ENCODE data around the gene DNAH17.

Gene DNAH17

GRCh38 chr17:78448356-78448993 lies 128.7 kb downstream of the DNAH17 start:
- DNase-seq: peak; percentile 4

DNA sequence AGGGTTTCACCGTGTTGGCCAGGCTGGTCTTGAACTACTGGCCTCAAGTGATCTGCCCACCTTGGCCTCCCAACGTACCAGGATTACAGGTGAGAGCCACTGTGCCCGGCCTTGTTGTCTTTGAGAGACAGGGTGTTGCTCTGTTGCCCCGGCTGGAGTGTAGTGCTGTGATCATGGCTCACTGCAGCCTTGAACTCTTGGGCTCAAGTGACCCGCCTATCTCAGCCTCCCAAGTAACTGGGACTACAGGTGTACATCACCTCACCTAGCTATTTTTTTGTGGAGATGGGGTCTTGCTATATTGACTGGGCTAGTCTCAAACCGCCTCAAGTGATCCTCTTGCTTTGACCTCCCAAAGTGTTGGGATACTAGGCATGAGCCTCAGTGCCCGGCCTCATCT lies 130.4 kb downstream of the DNAH17 start:
- no peak for DNase-seq

- no peak for DNase-seq
These were observed 132.8 kb downstream of the DNAH17 start for GRCh38 chr17:78444392-78444791.

- DNase-seq: no peak
These were observed 134.5 kb downstream of the DNAH17 start for GRCh38 chr17:78442648-78443218.

DNA sequence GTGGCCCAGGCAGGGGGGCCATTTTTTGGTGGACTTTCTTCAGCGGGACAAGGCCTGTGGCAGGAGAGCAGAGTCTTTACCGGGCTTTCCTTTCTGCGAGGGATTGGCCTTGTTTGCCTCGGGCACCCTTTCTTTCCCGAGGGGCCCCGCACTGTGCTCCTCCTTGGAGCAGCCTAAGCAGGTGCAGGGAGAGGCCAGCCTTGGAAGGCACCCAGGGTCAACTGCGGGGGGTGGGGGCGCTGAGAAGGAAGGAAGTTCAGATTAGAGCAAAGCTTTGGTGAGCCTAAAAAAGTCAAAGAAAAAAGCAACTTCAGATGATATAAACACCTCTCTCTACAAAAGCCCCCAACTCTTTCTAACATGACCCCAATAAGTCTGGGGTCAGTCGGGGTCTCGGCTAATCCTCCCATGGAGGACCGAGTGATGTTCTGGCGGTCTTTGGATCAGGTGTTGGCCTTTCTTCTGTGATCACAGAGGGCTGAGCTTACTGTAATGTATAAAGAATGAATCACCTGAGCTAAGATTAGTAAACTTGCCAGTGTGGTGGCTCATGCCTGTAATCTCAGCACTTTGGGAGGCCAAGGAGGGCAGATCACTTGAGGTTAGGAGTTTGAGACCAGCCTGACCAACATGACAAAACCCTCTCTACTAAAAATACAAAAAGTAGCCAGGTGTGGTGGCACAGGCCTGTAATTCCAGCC lies 135.8 kb downstream of the DNAH17 start:
- DNase-seq: no peak

- DNase-seq: no peak
These were observed 138.4 kb downstream of the DNAH17 start for GRCh38 chr17:78438694-78439325.

DNA sequence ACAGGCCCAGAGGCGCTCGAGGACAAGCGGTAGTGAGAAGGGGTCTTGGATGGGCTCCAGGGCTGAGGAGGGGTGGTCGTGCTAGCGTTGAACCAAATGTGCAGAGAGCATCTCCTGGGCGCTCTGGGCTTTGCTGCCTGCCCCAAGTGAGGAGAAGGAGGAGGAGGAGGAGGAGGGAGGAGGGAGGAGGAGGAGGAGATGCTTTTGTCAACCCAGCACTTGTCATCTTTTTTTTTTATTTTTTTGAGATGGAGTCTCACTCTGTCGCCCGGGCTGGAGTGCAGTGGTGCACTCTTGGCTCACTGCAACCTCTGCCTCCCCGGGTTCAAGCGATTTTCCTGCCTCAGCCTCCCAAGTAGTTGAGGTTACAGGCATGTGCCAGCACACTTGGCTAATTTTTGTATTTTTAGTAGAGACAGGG lies 138.9 kb downstream of the DNAH17 start:
- DNase-seq: no peak

DNA sequence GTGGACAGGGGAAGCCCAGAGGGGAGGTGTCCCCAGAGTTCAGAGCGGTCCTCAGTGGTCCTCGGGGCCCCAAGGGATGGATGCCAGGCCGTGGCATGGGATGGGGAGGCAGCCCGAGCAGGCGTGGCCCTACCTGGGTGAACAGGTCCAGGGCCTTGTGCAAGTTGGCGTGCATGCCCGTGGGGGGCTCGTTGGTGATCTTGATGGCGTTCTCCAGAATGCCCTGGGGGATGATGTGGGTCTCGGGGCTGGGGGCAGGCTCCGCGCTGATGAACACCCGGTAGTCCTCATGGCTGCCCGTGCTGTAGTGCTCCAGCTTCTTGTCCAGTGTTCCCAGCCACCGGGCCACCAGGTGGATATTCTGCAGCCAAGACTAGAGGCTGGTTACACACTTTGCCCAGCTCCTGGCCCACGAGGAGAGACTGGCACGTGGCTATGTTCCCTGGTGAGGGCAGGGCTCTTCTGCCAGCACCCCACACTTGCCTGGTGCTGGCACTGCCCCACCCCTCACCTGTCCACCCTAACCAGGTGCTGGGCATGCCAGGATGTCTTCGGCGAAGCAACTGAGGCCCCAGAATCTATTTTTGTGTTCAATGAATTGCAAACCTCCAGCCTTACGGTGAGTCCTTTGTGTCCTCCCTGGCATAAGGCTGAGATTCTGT lies 139.6 kb downstream of the DNAH17 start:
- no peak for DNase-seq

DNA sequence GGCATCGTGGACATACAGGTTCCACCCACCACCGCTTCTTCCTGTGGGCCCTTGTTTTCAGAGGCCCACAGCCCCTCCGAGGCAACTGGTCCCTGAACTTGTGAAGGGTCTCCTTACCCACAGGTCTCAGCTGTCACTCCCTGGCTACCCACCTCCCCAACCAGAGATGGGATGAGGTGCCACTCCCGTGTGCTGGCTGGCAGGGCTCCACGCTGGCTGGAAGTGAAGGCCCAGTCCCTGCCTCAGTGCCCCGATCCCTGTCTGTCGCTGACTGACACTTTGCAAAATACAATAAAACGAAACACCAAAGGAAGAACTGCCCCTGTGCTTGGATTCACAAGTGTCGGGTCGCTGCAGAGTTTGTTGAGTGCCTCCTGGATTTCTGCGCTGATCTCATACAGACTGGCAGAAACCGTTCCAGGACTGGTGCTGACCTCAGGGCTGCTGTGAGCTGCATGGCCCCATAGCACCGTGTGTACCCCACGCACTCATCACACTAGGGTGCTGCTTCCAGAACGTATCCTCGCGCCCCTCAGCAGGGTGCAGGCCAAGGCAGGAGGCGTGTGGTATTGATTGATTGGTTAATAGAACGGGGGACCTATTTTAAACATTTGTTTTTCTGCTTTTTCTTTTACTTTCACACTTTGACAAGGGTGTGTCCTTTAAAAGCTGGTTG lies 141.7 kb downstream of the DNAH17 start:
- DNase-seq: no peak

GRCh38 chr17:78434455-78435329 lies 142.5 kb downstream of the DNAH17 start:
- no peak for DNase-seq

GRCh38 chr17:78433780-78434335 lies 143.3 kb downstream of the DNAH17 start:
- DNase-seq: no peak

GRCh38 chr17:78433013-78433727 lies 144.0 kb downstream of the DNAH17 start:
- no peak for DNase-seq

DNA sequence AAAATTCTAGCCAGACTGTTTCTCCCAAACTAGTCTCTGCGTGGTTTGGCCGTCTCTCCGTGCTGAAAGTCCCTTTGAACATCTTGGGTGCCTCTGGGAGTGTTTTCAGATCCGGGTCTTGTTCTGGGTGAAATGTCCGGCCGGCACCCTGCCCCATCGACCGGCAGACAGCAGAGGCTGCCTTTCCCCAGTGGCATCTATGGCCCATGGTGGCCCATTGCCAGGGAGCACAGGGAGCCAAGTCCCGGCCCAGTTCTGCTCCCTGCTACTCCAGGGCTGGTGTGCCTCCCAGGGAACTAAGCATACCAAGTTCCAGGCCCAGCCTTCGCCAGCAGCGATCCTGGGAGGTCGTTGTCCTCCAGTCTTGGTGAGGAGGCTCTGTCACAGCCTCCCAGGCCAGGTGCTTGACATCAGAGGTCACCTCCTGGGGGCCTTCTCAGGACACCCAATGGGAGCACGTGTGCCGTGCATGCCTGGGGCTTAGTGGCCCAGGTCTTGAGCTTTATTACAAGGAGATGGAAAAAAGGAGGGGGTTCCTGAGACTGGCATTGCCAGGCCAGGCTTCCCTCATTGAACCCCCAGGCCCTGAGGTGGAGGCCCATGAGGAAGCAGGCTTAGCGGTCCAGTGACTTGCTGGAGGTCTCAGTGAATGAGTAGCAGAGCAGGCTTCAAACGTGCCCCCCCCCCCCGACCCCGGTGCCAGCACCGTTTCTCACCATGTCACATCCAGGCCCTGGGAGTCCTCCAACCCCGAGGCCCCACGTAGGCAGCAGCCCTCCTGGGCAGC lies 144.8 kb downstream of the DNAH17 start:
- no peak for DNase-seq

- no peak for DNase-seq
These were observed 145.6 kb downstream of the DNAH17 start for GRCh38 chr17:78431692-78431958.

- no peak for DNase-seq
These were observed 146.1 kb downstream of the DNAH17 start for GRCh38 chr17:78430892-78431691.

GRCh38 chr17:78429618-78429995 lies 147.6 kb downstream of the DNAH17 start:
- DNase-seq: no peak

GRCh38 chr17:78428836-78429617 lies 148.2 kb downstream of the DNAH17 start:
- DNase-seq: no peak

GRCh38 chr17:78428025-78428575 lies 149.1 kb downstream of the DNAH17 start:
- DNase-seq: no peak
